Epithelial cell of prostate (primary cell): ENCODE data around the gene WTAP.
"Not testable (repeated sequence)": the region's sequence is repeated elsewhere in the genome, so short reads cannot be mapped to it uniquely, and the experiment has no call there.

Experiments used
- DNase-seq: peaks from one replicate; pipeline ENCODE4 v3.0.0-alpha.2; 2011; ENCODE audit warnings: low read depth, low spot score
- H3K27ac ChIP-seq: fragments of 450-650 bp; 2 replicates; pipeline ENCODE4 v1.5.1; 2017; ENCODE audit warnings: mild to moderate bottlenecking

Gene WTAP

DNA sequence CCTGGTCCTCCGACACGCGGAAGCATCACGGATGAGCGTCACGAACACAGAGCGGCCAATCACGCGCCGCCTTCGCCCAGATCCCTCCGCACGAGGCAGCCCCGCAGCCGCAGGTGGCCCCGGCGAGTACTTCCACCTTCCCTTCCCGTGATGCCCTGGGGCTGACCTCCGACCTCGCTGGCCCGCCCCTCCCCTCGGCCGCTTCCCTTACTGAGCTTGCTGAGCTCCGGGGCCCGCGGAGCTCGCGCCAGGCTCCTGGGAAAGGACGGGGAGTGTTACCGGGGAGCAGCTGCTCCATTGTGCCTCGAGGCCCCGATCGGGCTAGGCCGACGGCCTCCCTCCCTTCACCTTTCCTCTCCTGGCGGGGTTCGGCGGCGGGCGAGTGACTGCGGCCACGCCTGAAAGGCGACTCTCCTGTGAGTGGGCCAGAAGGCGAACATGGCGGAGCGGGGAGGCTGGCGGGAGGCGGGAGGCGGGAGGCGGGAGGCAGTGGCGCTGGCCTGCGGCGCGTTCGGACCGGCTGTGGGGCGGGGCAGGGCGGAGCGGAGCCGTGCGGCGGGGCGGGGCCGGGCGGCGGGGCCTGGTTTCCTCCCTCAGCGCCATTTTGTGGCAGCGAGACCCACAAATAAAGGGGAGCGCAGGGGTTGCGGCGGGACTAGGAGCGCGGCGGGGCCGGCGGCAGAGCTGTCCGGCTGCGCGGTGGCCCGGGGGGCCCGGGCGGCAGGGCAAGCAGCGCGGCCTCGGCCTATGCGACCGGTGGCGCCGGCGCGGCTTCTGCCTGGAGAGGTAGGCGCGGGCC, at the start of gene WTAP:
Gene WTAP (plus strand): TSS at position 589 of the 799 bp plus-strand sequence. CDS start 8,760 bp downstream, outside the sequence.
- peak; percentile 91 for DNase-seq
- H3K27ac ChIP-seq = peak within 1 kb of the TSS; percentile 97

DNA sequence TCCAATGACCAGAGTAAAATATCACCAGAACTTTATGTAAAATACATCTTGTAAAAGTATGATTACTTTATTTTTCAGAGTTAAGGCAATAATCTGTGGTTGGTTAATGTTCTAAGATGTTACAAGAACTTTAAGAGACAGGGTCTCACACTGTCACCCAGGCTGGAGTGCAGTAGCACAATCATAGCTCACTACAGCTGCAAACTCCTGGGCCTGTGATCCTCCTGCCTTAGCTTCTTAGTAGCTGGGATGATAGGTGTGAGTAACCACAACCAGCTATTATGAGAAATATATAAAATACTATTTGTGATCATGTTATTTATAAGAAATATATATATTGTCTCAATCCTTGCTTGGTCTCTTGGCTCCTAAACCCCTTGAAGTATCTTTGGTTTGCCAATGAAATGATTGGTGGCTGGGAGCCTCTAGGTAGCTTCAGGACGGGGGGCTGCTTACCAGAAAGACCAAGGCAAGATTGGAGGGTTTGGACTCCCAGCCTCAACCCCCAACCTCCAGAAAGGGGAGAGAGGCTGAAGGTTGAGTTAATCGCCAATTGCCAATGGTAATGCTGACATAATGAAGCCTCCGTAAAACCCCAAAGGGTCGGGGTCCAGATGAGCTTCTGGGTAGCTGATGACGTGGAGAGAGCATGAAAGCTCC, 49.7 kb upstream of the WTAP start:
- H3K27ac ChIP-seq = no peak overlapping the region
- DNase-seq = no peak

- H3K27ac ChIP-seq = no peak overlapping the region
- DNase-seq = no peak
Observed at GRCh38 chr6:159678574-159678973, 48.7 kb upstream of the WTAP start.

DNA sequence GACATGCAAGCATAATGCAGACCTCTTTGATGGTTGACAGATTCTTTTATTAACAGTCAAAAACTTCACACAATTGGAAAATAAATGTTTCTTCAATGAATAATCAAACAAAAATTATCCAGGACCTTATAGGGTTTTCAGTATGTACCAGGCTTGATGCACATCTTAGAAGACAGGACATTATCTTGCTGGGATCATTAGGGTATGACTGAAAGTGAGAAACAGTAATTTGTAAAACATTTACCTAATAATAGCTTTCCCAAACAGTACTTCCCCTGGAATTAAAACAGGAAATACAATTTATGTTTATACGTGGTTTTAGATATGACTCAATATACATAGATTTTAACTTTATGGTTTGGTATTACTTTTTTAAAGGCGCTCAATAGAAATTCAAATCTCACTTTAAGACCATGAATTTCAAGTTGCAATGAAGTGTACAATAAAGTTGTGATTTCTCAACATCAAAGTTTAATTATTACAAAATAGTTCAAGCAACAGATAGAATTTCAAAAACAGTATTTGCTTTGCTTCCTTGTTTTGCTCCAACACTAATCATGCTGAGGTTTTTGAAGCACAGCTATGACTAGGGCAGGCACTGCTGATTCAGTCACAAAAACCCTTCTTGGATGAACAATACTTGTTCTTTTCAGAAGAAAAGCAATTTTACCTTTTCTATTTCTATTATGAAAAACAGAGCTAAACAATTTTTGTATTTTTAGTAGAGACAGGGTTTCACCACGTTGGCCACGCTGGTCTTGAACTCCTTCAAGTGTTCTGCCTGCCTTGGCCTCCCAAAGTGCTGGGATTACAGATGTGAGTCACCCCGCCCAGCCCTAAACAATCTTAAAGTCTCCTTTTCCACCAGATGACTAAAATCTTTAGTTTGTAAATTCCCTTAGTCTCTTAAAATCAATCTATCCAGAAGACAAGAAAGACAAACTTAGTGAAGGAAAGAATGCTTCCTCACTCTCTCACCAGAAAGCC, 47.9 kb upstream of the WTAP start:
- H3K27ac ChIP-seq = peak overlapping the region; percentile 6
- no peak for DNase-seq

DNA sequence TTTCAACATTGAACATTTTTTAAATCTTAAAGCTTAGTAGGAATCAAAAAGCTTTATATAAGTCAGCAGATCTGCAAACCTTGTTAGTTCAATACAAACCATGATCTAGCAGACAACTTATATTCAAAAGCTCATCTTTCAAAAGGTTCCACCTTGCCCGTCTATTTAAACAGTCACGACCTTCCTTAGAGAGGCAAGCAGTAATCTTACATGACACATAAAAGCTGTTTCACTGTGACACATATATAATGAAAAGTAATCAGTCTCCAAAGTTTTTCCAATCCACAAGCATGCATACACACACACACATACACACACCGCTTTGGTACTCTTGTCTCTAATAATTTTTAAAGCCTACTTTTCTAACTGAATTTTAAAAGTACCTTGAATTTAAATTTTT, 47.2 kb upstream of the WTAP start:
- no peak for DNase-seq
- peak overlapping the region; percentile 6 for H3K27ac ChIP-seq

DNA sequence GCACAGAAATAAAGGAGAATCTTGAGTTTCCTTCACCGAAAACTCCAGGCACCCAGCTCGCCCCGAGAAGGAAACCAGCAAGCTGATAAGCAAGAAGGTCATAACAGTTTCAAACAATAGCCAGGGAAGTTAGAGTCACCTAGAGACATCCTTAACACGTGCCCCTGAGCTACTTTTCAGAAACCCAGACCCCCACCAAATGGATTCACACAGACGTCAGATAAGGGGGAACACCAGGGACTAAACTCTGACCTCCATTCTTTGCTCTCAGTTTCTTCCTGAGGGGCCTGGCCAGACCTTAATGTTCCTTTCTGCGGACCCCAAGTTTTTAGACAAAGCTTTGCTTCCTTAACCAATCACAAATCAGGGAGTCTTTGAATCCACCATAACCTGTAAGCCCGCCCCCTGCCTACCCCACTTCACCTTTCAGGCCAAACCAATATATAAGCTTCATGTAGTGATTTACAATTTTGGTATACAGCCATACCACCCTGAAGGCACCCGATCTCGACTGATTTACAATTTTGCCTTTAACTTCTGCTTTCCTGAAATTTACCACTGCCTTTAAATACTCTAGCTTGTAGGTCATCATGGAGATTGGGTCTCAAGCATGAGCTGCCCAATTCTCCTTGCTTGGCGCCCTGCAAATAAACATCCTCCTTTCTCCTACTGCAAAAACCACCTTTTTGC, 46.0 kb upstream of the WTAP start:
- no peak overlapping the region for H3K27ac ChIP-seq
- no peak for DNase-seq

- no peak overlapping the region for H3K27ac ChIP-seq
- DNase-seq = no peak
Observed at GRCh38 chr6:159682295-159682694, 45.0 kb upstream of the WTAP start.

DNA sequence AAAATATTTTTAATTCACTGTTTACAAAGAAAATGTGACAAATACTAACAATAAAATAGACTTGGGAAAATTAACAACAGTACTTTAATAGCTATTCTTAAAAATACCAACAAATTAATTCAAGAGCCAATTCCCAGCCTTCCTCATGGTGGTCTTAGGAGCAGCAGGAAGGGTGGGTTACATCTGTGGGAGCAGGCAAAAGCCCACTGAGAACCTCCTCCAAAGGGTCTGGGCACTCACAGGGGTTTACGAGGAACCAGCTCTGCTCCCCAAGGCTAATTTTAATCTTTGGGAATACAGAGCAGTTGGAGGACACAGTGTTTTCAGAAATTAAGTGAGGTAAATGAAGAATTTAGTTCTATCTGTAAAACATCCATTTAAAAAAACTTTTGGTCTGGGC, 44.5 kb upstream of the WTAP start:
- no peak overlapping the region for H3K27ac ChIP-seq
- no peak for DNase-seq

DNA sequence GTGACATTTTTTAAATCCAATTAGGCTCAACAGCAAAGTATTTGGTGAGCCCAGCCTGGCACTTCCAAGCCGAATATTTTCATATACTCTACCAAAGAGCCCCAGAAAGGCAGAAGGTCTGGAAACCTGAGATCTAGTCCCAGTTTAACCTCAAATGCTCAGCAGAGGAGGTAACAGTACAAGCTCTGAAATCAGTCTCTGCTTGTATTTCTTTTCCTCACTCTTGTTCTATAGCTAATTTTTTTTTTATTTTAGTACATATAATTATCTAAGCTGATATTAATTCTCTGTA, 43.3 kb upstream of the WTAP start:
- DNase-seq = no peak
- no peak overlapping the region for H3K27ac ChIP-seq

- H3K27ac ChIP-seq = no peak overlapping the region
- no peak for DNase-seq
Observed at GRCh38 chr6:159686040-159686439, 41.3 kb upstream of the WTAP start.

DNA sequence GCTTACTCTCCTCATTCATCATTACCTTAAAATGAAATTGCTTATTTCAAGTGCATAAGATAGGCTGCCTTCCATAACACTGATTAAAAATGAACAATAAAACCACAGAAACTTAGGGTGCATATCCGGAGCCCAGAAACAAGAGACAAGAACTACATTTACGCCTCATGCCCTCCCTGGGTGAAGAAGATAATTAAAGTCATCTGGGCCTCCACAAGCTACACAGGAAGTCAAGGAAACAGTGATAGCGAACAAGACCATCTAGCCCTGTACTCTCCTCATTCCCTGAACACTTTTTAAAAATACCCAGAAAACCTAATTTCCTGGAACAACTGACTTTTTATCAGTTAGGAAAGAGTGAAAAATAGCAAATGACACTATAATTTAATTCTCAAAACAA, 40.6 kb upstream of the WTAP start:
- no peak overlapping the region for H3K27ac ChIP-seq
- DNase-seq = no peak

- no peak for DNase-seq
- no peak overlapping the region for H3K27ac ChIP-seq
Observed at GRCh38 chr6:159687341-159687740, 40.0 kb upstream of the WTAP start.

- DNase-seq = no peak
- H3K27ac ChIP-seq = no peak overlapping the region
Observed at GRCh38 chr6:159688266-159688905, 38.9 kb upstream of the WTAP start.

DNA sequence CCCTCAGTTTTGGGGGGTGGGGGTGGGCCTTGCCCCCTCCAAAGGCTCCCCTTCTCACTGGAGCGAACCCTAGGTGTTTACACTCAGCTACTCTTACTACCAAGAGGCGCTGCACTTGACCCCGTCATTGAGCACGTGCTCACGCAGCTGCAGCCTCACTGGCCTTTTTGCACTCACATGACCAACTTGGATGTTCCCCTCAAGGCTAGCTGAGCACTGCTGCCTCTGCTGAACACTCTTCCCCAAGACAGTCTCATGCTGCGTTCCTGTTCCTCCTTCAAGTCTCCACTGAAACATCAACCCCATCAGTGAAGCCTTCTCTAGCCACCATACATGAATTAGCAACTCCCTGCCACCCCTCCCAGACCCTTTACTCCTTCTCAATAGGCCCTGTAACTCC, 38.3 kb upstream of the WTAP start:
- DNase-seq = no peak
- H3K27ac ChIP-seq = no peak overlapping the region

- H3K27ac ChIP-seq = not testable (repeated sequence)
Observed at GRCh38 chr6:159690135-159690534, 37.2 kb upstream of the WTAP start.

DNA sequence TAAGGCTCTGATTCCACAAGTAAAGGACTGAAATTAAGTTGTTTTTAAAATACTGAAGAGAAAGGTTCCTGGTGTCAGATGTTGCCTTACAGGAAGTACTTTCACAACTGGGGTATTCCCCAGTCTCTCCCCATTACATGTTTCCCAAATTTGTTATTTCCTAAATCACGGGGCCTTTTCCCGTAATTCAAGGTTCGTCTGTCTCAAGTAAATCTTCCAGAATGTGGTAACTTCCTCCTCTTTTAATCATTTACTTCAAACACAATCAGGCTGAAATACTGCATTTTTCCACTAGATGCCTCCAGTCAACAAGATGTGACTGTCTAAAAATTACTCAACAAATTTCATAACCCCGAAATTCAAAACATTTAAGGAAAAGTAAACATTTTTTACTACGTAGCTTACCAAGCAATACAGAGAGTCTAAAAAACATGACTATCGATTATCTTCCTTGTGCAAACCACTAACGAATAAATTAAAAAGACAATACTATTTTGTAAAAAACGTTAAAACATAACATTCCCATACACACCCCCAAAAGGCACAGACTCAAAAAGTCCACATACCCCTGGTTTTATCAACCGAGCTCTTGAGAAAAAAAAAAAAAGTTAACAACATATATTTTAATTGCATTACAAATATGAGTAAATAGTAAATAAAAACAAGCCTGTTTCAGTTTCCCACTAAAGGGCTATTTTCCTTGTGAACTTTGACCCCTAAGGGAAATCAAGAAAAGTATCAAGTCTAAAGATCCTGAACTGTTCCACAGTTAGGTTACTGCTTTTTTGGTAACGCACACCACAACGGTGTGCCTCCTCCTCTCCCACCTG, 36.0 kb upstream of the WTAP start:
- peak overlapping the region; percentile 80 for H3K27ac ChIP-seq
- peak; percentile 34 for DNase-seq

More at GRCh38 chr6:159690135-159690534, 37.2 kb upstream of the WTAP start:
- not testable (repeated sequence) for DNase-seq

DNA sequence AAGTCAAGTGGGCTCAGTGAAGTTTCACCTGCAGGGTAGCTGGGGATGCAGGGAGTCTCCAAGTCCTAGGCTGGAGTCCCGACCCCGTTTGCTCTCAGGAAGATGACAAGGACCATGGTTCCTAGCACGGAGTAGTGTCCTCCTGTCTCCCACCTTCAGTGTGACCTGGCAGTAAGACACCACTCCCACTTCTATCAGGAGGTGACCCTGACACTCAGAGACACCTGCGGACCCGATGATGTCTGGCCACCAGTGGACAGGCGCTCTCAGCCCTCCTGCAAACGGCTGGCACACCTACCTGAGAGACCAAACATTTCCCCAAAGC, 35.4 kb upstream of the WTAP start:
- H3K27ac ChIP-seq = peak overlapping the region; percentile 80
- no peak for DNase-seq

- no peak for DNase-seq
Observed at GRCh38 chr6:159692303-159693127, 34.8 kb upstream of the WTAP start.

More at GRCh38 chr6:159692303-159693127, 34.8 kb upstream of the WTAP start:
- peak overlapping the region; percentile 80 for H3K27ac ChIP-seq
